Fibroblast of peridontal ligament (primary cell): ENCODE results near the gene CRADD.

Experiments
- DNase-seq: peaks from one replicate; pipeline ENCODE4 v3.0.0-alpha.2; 2010; ENCODE audit errors: extremely low read depth

The CRADD gene

GRCh38 chr12:93671044-93671443, 6.1 kb upstream of the CRADD start:
- DNase-seq, result no peak

DNA sequence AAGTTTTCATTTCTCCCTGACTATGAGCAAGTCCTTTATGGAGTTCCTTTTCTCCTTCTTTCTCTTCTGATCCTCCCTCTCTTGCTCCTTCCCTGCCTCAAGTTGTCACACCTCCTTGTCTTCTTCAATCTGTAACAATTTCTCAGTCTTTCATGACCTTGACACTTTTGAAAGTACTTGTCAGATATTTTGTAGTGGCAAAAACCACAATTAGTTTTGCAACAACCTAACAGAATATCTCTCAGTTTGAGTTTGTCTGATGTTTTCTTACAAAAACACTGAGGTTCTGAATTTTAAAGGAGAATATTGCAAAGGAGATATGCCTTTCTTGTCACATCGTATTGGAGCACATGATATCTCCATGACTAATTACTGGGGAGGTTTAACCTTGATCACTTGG, 4.1 kb upstream of the CRADD start:
- DNase-seq, result no peak

GRCh38 chr12:93674386-93674785, 2.8 kb upstream of the CRADD start:
- no peak for DNase-seq

DNA sequence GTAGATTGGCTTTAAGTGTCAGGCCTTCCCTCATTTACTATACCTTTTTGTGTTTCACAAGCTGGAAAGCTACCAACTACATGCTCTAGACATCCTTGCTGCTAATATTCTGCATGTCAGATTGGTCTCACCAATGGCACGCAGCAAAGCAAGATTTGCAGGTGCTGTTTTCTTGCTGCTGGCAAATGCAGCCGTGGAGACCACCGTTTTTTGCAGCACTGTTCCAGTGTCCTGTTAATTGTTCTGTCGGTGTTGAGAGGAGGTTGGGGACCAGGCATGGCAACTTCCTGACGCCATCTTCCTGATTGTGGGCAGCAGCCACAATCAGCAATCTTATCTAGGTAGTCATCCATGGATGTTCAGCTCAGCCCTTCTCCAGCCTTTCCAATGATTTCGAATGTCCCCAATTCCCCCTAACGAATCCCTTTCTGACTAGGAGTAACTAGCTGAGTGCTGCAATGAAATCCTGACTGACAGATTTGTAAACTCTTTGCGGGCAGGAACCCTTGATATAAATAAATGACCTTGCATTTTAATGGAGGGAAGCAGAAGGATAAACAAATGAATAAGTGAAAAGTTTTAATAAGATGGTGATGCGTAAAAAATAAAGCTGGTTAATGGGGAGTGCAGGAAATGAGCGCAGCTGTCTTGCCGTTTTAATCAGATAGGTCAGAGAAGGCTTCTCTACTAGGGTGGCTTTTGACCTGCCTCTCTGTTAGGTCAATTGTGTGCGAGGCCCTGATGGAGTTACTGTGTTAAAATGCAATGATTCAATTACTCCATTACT, 574 bp upstream of the CRADD start:
- DNase-seq, result no peak

DNA sequence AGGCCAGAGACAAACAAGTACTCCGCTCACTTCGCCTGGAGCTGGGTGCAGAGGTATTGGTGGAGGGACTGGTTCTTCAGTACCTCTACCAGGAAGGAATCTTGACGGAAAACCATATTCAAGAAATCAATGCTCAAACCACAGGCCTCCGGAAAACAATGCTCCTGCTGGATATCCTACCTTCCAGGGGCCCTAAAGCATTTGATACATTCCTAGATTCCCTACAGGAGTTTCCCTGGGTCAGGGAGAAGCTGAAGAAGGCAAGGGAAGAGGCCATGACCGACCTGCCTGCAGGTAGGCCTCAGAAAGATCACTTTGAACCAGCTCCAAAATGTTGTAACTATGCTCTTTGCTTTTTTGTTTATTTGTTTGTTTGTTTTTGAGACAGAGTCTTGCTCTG, 1.6 kb downstream of the CRADD start:
- no peak for DNase-seq

DNA sequence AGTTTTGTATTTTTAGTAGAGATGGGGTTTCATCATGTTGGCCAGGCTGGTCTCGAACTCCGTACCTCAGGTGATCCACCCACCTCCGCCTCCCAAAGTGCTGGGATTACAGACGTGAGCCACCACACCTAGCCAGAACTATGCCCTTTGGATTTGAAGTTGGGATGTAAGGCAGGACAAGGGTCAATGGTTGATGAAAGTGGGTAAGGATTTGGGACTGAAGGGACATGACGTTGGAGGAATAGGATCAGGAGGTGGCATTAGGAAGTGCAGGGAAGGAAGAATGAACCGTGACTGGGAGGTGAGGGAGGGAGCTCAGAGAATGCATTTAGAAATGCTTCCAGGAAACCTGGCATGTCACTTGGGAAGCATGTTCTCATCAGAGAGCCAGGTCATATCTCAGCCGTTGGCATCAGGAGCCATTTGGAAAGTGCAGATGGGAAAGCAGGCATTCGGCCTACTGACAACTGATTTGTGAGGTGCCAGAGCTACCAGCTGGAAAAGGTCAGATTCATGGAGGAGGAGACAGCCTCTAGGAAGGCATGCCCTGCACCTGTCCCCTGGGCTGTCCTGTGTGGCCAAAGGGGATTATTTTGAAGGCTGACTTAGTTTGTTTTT, 2.2 kb downstream of the CRADD start:
- no peak for DNase-seq

GRCh38 chr12:93680006-93680405, 2.8 kb downstream of the CRADD start:
- no peak for DNase-seq

GRCh38 chr12:93682846-93683261, 5.7 kb downstream of the CRADD start:
- no peak for DNase-seq

GRCh38 chr12:93683410-93683809, 6.2 kb downstream of the CRADD start:
- no peak for DNase-seq

- DNase-seq, result no peak
Observed at GRCh38 chr12:93684716-93685115, 7.5 kb downstream of the CRADD start.

DNA sequence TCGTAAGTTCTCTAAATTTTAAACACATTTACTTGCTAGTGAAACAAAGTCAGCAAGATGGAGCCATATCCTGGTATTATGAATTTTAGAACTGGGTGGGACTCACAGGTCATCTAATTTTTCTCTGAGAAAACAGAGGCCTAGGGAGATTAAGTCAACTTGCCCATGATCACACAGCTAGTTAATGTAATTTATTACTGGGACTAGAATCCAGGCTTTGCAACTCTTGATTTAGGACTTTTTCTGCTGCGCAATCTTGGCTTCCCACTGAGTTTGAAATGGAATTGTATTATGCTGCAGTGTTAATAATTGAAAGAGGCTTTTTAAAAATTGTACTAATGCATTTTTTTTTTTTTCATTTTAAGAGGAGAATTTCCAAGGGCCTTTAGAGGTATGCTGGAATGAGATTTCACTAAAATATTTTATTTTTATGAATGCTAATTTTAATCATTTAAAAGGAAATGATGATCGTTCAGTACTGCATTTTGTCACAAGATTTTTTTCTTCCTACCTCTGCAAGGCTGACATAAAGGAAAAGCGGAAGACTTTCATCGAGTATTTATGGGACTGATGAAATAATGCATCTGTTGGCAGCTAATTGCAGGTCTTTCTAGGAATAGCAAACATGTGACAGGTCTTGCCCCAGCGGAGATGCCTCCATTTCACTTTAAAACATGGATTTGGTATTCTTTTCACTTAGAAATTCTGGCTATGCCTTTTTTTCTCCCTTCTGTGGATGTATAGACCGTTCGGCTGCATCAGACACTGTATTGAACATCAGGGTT, 9.6 kb downstream of the CRADD start:
- DNase-seq, result no peak

GRCh38 chr12:93689076-93689834, 12.1 kb downstream of the CRADD start:
- DNase-seq, result peak; percentile 27

DNA sequence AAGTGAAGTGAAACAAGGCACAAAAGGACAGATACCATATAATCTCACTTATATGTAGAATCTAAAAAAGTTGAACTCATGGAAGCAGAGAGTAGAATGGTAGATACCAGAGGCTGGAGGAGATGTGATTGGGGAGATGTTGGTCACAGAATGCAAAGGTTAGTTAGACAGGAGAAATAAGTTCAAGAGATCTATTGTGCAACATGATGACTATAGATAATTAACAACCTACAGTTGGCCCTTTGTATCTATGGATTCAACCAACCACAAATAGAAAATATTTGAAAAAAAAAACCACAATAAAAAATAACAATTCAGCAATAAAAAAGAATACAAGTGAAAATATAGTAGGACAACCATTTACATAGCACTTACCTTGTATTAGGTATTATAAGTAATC, 19.3 kb downstream of the CRADD start:
- DNase-seq, result no peak

DNA sequence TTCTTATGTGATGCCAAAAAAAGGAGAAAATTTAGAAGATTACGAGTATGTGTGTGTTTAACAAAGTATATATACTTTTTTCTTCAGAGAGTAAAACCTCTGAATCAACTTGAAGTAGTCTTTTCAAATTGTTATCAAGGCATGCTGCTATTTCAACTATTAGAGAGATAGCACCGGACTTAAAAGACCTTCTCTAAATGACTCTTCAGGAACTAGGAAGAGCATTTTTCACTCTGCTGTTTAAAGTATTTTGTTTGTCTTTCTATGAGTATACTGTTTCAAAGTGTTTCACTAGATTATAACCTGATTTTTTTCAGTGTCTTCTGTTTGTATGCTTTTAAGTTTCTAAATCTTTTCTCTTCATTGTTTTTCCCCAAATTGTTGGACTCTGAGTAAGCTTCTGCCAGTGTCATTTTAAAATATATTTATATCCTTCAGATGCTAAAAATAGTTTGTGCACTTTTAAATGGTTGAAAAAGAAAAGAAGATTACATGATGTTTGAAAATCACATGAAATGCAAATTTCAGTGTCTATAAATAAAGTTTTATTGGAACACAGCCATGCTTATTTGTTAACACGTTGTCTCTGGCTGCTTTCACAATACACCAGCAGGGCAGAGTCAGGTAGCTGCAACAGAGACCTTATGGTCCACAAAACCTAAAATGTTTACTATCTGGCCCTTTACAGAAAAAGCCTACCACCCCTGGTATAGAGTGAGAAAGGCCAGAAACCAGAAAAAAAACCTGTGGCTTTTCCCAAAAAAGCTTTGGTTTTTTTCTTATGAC, 21.3 kb downstream of the CRADD start:
- peak; percentile 41 for DNase-seq

- peak; percentile 90 for DNase-seq
Observed at GRCh38 chr12:93699271-93700145, 22.3 kb downstream of the CRADD start.

GRCh38 chr12:93702707-93703315, 25.6 kb downstream of the CRADD start:
- no peak for DNase-seq

- peak; percentile 43 for DNase-seq
Observed at GRCh38 chr12:93704122-93704521, 26.9 kb downstream of the CRADD start.

- DNase-seq, result no peak
Observed at GRCh38 chr12:93704625-93705024, 27.4 kb downstream of the CRADD start.

DNA sequence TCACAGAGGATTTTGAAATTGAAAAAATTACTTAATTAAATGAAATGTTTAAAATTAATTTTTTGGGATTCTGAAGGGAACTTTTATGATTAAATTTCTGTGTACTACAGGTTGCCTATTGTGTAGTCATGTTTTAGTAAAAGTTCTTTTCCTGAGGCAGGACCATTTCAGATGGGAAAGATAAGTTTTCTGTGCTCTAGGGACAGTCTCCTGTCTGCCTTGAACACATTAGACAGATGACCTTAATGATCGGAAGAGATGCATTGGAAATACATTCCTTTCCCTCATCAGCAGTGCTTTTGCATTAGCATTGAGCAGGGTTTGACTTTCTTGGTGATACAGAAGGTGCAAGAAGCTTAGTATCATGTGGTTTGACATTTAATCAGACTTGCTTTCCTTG, 28.1 kb downstream of the CRADD start:
- no peak for DNase-seq

DNA sequence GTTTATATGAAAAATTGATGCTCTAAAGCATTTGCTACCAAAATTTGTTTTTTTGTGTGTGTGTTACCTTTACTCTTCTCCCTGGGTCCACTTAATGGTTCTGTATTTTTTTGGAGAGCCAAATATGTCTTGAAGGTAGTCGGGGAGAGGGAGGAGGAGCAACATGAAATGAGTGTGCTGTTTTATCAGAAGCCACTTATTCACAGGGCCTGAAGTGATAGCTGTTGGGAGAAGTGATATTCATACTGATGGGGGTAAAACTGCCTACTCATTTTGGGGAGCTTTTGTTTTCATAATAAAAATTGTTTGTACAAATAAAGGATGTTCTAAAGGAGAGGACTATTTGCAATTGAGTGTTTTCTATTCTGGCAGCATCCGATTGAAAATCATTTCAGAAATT, 29.2 kb downstream of the CRADD start:
- no peak for DNase-seq
